H1 (cell line): ENCODE data around the gene PAPOLA. TPM values are rescaled to one million over a fixed set of nuclear protein-coding genes. Genes with fewer than 3 reads are reported as not detected.

Experiments
- CTCF ChIA-PET: fragments of 300-600 bp; sonication (Branson Sonifier 250); formaldehyde crosslinking; loops from one replicate; lab custom pipeline; 2021; ENCODE audit not compliant: partially characterized antibody; lab: Charles Lee
- POLR2A ChIA-PET: fragments of 300-600 bp; sonication (Branson Sonifier 250); formaldehyde crosslinking; loops from one replicate; lab custom pipeline; 2021; ENCODE audit warnings: inconsistent platforms; ENCODE audit not compliant: partially characterized antibody; lab: Charles Lee
- DNase-seq, 2 experiments: peaks; one replicate each; pipeline versions ENCODE4 v3.0.0 to v3.0.0-alpha.2; 2010 to 2022; ENCODE audit warnings: low spot score in 2 of 2, low read depth in 1 of 2, mixed read lengths in 1 of 2
- FAIRE-seq: peaks from 2 replicates; lab custom pipeline; 2011; peaks lifted over from hg19 to GRCh38; lab: Jason Lieb, UNC
- H2AFZ ChIP-seq: 2 replicates; pipeline ENCODE4 v1.8.1; 2012; ENCODE audit warnings: low read length, inconsistent platforms
- H2AK5ac ChIP-seq: 2 replicates; pipeline ENCODE4 v1.6.1; 2013; ENCODE audit warnings: low read depth, low read length
- H2BK120ac ChIP-seq: replicated peaks from 2 replicates; pipeline ENCODE3; 2013; ENCODE audit warnings: low read depth, low read length, inconsistent platforms
- H2BK12ac ChIP-seq: 2 replicates; pipeline ENCODE4 v1.6.1; 2013; ENCODE audit warnings: low read depth, low read length
- H2BK15ac ChIP-seq: 2 replicates; pipeline ENCODE4 v1.6.1; 2013; ENCODE audit warnings: low read length
- H2BK20ac ChIP-seq: 2 replicates; pipeline ENCODE4 v1.6.1; 2013; ENCODE audit warnings: low read length
- H2BK5ac ChIP-seq: 2 replicates; pipeline ENCODE4 v1.6.1; 2013; ENCODE audit warnings: low read depth, low read length
- H3K14ac ChIP-seq: 2 replicates; pipeline ENCODE4 v1.6.1; 2013; ENCODE audit warnings: inconsistent platforms; ENCODE audit not compliant: insufficient read length
- H3K18ac ChIP-seq: 2 replicates; pipeline ENCODE4 v1.6.1; 2013; ENCODE audit warnings: low read length; ENCODE audit errors: extremely low read depth
- H3K23ac ChIP-seq: 2 replicates; pipeline ENCODE4 v1.6.1; 2013; ENCODE audit warnings: inconsistent platforms; ENCODE audit not compliant: insufficient read length
- H3K23me2 ChIP-seq: 2 replicates; pipeline ENCODE4 v1.6.1; 2013; ENCODE audit warnings: low read depth, low read length
- H3K27ac ChIP-seq: 2 replicates; pipeline ENCODE4 v1.6.1; 2011; ENCODE audit warnings: low read depth, low read length, inconsistent platforms
- H3K27me3 ChIP-seq, 4 experiments: replicated peaks in 1 of 4; 1 replicate in 1 of 4; 2 replicates in 3 of 4; pipeline versions ENCODE4 v1.6.1 to v1.8.1; 2011 to 2013; ENCODE audit warnings: low read length in 3 of 4, mild to moderate bottlenecking in 3 of 4, inconsistent platforms in 2 of 4, mixed read lengths in 2 of 4, moderate library complexity in 1 of 4; ENCODE audit not compliant: control insufficient read depth in 3 of 4, insufficient read depth in 3 of 4; ENCODE audit errors: extremely low read depth in 1 of 4
- H3K36me3 ChIP-seq, 4 experiments: 2 replicates each; pipeline versions ENCODE4 v1.6.1 to v1.8.1; 2011 to 2013; ENCODE audit warnings: mild to moderate bottlenecking in 4 of 4, low read length in 3 of 4, moderate library complexity in 2 of 4, control low read depth in 1 of 4, inconsistent platforms in 1 of 4; ENCODE audit not compliant: insufficient read depth in 4 of 4, control insufficient read depth in 2 of 4
- H3K4ac ChIP-seq: replicated peaks from 2 replicates; pipeline ENCODE3; 2013; ENCODE audit warnings: low read length, low read depth, mixed read lengths, inconsistent platforms; ENCODE audit not compliant: insufficient read length
- H3K4me1 ChIP-seq, 4 experiments: replicated peaks in 1 of 4; 1 replicate in 1 of 4; 2 replicates in 3 of 4; pipeline versions ENCODE4 v1.6.1 to v1.8.1; 2011 to 2013; ENCODE audit warnings: low read length in 3 of 4, inconsistent platforms in 2 of 4, mixed read lengths in 1 of 4; ENCODE audit not compliant: insufficient read depth in 4 of 4, control insufficient read depth in 3 of 4
- H3K4me2 ChIP-seq, 2 experiments: 2 replicates each; pipeline versions ENCODE4 v1.6.1 to v1.8.1; 2011 to 2013; ENCODE audit warnings: low read depth in 2 of 2, low read length in 2 of 2, control low read depth in 1 of 2, inconsistent platforms in 1 of 2, mild to moderate bottlenecking in 1 of 2; ENCODE audit not compliant: insufficient read depth in 1 of 2
- H3K4me3 ChIP-seq, 4 experiments: fragments of 200-600, 300-600 bp in 1 of 4; sonication (generic), shearing (Covaris generic), sonication (Bioruptor Twin) in 1 of 4; 2 replicates each; pipeline versions ENCODE4 v1.5.1 to v1.8.1; 2011 to 2016; ENCODE audit warnings: low read length in 4 of 4, low read depth in 3 of 4, control low read depth in 2 of 4, inconsistent platforms in 2 of 4, mild to moderate bottlenecking in 2 of 4, mixed read lengths in 1 of 4, moderate library complexity in 1 of 4; ENCODE audit not compliant: insufficient read depth in 2 of 4; ENCODE audit errors: extremely low read depth in 1 of 4
- H3K56ac ChIP-seq: replicated peaks from 2 replicates; pipeline ENCODE3; 2013; ENCODE audit warnings: low read depth, mild to moderate bottlenecking, mixed read lengths, low read length, inconsistent platforms; ENCODE audit not compliant: insufficient read length
- H3K79me1 ChIP-seq: 2 replicates; pipeline ENCODE4 v1.6.1; 2013; ENCODE audit warnings: low read depth, low read length, control low read depth
- H3K79me2 ChIP-seq, 2 experiments: 2 replicates each; pipeline versions ENCODE4 v1.6.1 to v1.8.1; 2012 to 2013; ENCODE audit warnings: low read length in 2 of 2, mild to moderate bottlenecking in 2 of 2, inconsistent platforms in 1 of 2; ENCODE audit not compliant: insufficient read depth in 2 of 2, control insufficient read depth in 1 of 2
- H3K9ac ChIP-seq, 4 experiments: replicated peaks in 1 of 4; 1 replicate in 1 of 4; 2 replicates in 3 of 4; pipeline versions ENCODE4 v1.6.1 to v1.8.1; 2011 to 2013; ENCODE audit warnings: low read depth in 3 of 4, low read length in 3 of 4, control low read depth in 2 of 4, mild to moderate bottlenecking in 2 of 4, moderate library complexity in 2 of 4, inconsistent platforms in 1 of 4; ENCODE audit errors: extremely low read depth in 1 of 4
- H3K9me3 ChIP-seq, 2 experiments: 2 replicates each; pipeline versions ENCODE4 v1.6.1 to v1.8.1; 2012 to 2013; ENCODE audit warnings: mild to moderate bottlenecking in 2 of 2, moderate library complexity in 2 of 2, control low read depth in 1 of 2, inconsistent platforms in 1 of 2, low read depth in 1 of 2, low read length in 1 of 2, mixed read lengths in 1 of 2; ENCODE audit not compliant: insufficient read depth in 2 of 2
- H4K20me1 ChIP-seq, 2 experiments: replicated peaks in 1 of 2; 2 replicates each; pipeline versions ENCODE3 to v1.8.1; 2011 to 2013; ENCODE audit warnings: inconsistent platforms in 2 of 2, low read length in 2 of 2, mild to moderate bottlenecking in 1 of 2; ENCODE audit not compliant: insufficient read depth in 2 of 2, control insufficient read depth in 1 of 2
- H4K5ac ChIP-seq: 2 replicates; pipeline ENCODE4 v1.6.1; 2013; ENCODE audit warnings: low read length, low read depth, mixed read lengths, inconsistent platforms; ENCODE audit not compliant: insufficient read length
- H4K8ac ChIP-seq: 2 replicates; pipeline ENCODE4 v1.8.0; 2013; ENCODE audit warnings: mild to moderate bottlenecking, moderate library complexity, low read length, inconsistent platforms; ENCODE audit not compliant: insufficient read depth; ENCODE audit errors: extremely low read depth
- H4K91ac ChIP-seq: replicated peaks from 2 replicates; pipeline ENCODE3; 2013; ENCODE audit warnings: low read length, mixed read lengths, inconsistent platforms; ENCODE audit not compliant: insufficient read length
- NANOG ChIP-seq: IDR thresholded peaks from 2 replicates; pipeline ENCODE4 v1.6.1; 2011; ENCODE audit warnings: low read length, low read depth, mild to moderate bottlenecking, inconsistent platforms; ENCODE audit not compliant: insufficient read depth, poor library complexity, severe bottlenecking
- SP4 ChIP-seq: IDR thresholded peaks from 2 replicates; pipeline ENCODE4 v1.6.1; 2012; ENCODE audit warnings: low read length, inconsistent platforms
- TBP ChIP-seq: IDR thresholded peaks from 2 replicates; pipeline ENCODE4 v1.6.1; 2011; ENCODE audit warnings: low read depth, low read length, improper control_type of control experiment
- TEAD4 ChIP-seq: IDR thresholded peaks from 2 replicates; pipeline ENCODE4 v1.6.1; 2012; ENCODE audit warnings: low read depth, low read length, inconsistent platforms, mixed read lengths
- WGBS, 2 experiments: shearing (Covaris generic) in 1 of 2; methylation state at CpG; one replicate each; pipeline versions ENCODE4 v1.1.6 to v1.1.7; 2013 to 2015; ENCODE audit warnings: low lambda C conversion rate in 2 of 2, mixed read lengths in 2 of 2, inconsistent platforms in 1 of 2, low coverage in 1 of 2, missing lambda C conversion rate in 1 of 2; ENCODE audit not compliant: insufficient replicate concordance in 2 of 2, insufficient coverage in 1 of 2, insufficient read length in 1 of 2; ENCODE audit errors: extremely low coverage in 1 of 2, missing lambda C conversion rate in 1 of 2; 5-methylcytosine and 5-hydroxymethylcytosine counted together
- polyA plus RNA-seq, 7 experiments: library from polyadenylated mRNA; depleted of rRNA in 3 of 7; stranded (reverse) in 5 of 7; unstranded in 2 of 7; fragments of >200 nt in 5 of 7; fragments of 200-250 nt in 2 of 7; gene quantifications; 1 replicate in 5 of 7; 2 replicates in 1 of 7; 4 replicates in 1 of 7; pipeline versions ENCODE4 v1.2.1 to v1.2.3, GENCODE V29; 2011 to 2013; ENCODE audit warnings: missing spikeins in 2 of 7, mixed read lengths in 2 of 7
- total RNA-seq: library from RNA; stranded (reverse); fragmentation: NEBNext Ultra II Directional; extraction: Animal tissue kit (Norgen Biotek cat#: 25700); gene quantifications from 2 replicates; pipeline ENCODE4 v1.2.1, GENCODE V29; 2021

The PAPOLA gene
- total and polyA plus RNA-seq, 2 of the 8 experiments (the other 6 are each of a cell fraction or from before 2014, with no cell fraction given) = 163 to 239 TPM

GRCh38 chr14:96512602-96513397 lies 10.6 kb downstream of the PAPOLA start:
- H3K27ac ChIP-seq = no peak overlapping the region
- H3K4me2 ChIP-seq = peak overlapping the region; percentile 8 to 56
- no peak overlapping the region for H2AFZ ChIP-seq
- H3K36me3 ChIP-seq = no peaks in the 10 kb centered on the region
- no peak overlapping the region for H2BK15ac ChIP-seq
- no peak overlapping the region for H4K5ac ChIP-seq
- H3K56ac ChIP-seq = no peak overlapping the region
- H2BK5ac ChIP-seq = peak overlapping the region; percentile 53; the same call in 1 of the 2 replicates
- H3K4me3 ChIP-seq = peak overlapping the region in 1 of 4 experiments; percentile 36; a peak in 2 of 8 replicates
- H3K18ac ChIP-seq = no peak overlapping the region
- no peak overlapping the region for H2BK12ac ChIP-seq
- peaks cover 7% of the 10 kb centered on the region; the same call in 1 of the 2 replicates for H3K79me1 ChIP-seq
- H4K91ac ChIP-seq = no peak overlapping the region
- H3K9ac ChIP-seq = no peak overlapping the region
- peaks cover 0 to 16% (median 6%) of the 10 kb centered on the region in 4 experiments; a peak in 6 of 7 replicates for H3K4me1 ChIP-seq
- no peaks in the 10 kb centered on the region for H3K9me3 ChIP-seq
- CTCF ChIA-PET = interaction anchor here (1.1 kb wide), 1 partner anchor 13 kb away, joined by 4 read pairs; no protein-coding TSS in a partner anchor
- POLR2A ChIA-PET = interaction anchor here (0.8 to 2.1 kb wide), 3 partner anchors 8 to 11 kb away, joined by 3 to 13 read pairs (median 7); no protein-coding TSS in a partner anchor
- FAIRE-seq (peak; percentile 68), DNase-seq (no peak)
- H3K27me3 ChIP-seq = no peaks in the 10 kb centered on the region
- peaks cover 66 to 100% of the 10 kb centered on the region in 2 experiments for H3K79me2 ChIP-seq
- H3K14ac ChIP-seq = no peak overlapping the region
- no peak overlapping the region for H2BK120ac ChIP-seq
- H2AK5ac ChIP-seq = no peak overlapping the region
- no peak overlapping the region for H3K23ac ChIP-seq
- peaks cover 27% of the 10 kb centered on the region in 2 experiments for H4K20me1 ChIP-seq
- H3K23me2 ChIP-seq = no peaks in the 10 kb centered on the region; the same call in 1 of the 2 replicates
- no peak overlapping the region for H2BK20ac ChIP-seq
- 68% methylated on average over 5 of the region's 5 CpGs; no CpG with 5 or more reads in 1 of the 2 experiments for WGBS, 2 experiments
- no peak overlapping the region for H4K8ac ChIP-seq
- no peak overlapping the region for H3K4ac ChIP-seq
- TF ChIP-seq TEAD4 (0 out of 2 replicates have a peak, but pooled peaks have one; percentile 22), NANOG (no peak), TBP (no peak), SP4 (no peak)
